ENCODE data around the gene DOCK4.

DNA sequence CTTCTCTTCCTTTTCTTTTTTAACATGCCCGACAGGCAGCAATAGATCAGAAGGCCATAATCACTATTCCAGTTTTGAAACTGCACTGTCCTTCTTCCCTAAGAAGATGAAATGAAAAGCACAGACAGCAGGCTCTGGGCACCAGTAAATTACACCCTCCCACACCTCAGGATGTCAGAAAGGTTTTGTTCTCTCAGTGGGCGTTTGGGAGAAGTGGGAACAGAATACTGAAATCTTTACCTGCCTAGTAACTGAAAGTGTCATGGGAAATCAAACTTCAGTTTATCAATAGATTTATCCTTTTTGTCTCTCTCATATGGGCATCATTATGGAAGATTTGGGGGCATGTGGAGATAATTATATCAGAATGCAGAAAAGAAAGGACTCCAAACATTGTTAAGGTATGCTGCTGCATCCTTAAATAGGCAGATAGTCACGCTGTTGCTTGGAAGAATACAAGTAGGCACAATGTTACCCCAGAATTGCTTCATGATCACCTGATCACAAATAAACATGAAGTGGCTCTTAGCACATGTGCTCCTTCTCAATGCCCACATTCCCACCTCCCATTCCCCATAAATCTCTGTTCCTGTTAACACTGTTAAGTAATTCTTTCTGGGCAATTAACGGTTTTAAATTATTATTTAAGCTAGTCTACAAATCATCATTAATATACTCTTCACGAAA is 113.3 kb downstream of the DOCK4 start:
- TF ChIP-seq POLR2A (IDR thresholded peaks at IDR 0.05) = no peak
- TF ChIP-seq, protein P1, sequence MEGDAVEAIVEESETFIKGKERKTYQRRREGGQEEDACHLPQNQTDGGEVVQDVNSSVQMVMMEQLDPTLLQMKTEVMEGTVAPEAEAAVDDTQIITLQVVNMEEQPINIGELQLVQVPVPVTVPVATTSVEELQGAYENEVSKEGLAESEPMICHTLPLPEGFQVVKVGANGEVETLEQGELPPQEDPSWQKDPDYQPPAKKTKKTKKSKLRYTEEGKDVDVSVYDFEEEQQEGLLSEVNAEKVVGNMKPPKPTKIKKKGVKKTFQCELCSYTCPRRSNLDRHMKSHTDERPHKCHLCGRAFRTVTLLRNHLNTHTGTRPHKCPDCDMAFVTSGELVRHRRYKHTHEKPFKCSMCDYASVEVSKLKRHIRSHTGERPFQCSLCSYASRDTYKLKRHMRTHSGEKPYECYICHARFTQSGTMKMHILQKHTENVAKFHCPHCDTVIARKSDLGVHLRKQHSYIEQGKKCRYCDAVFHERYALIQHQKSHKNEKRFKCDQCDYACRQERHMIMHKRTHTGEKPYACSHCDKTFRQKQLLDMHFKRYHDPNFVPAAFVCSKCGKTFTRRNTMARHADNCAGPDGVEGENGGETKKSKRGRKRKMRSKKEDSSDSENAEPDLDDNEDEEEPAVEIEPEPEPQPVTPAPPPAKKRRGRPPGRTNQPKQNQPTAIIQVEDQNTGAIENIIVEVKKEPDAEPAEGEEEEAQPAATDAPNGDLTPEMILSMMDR (IDR thresholded peaks at IDR 0.05) = no peak
